A673 (cell line): ENCODE measurements around the gene MRPL37. TPM values are rescaled to one million over a fixed set of nuclear protein-coding genes. Genes with fewer than 3 reads are reported as not detected.

ENCODE experiments used
- BruUV-seq: library from RNA; stranded (reverse); fragments of 400-500 nt; replicated peaks from 2 replicates; lab custom pipeline; 2021; lab: Mats Ljungman, UMichigan
- CTCF ChIA-PET: fragments of 300-600 bp; sonication (Branson Sonifier 250); formaldehyde crosslinking; loops from one replicate; lab custom pipeline; 2022; ENCODE audit warnings: antibody characterized with exemption; lab: Charles Lee
- POLR2A ChIA-PET: fragments of 300-600 bp; sonication (Branson Sonifier 250); formaldehyde crosslinking; loops from one replicate; lab custom pipeline; 2022; ENCODE audit warnings: antibody characterized with exemption; ENCODE audit not compliant: low non-redundant PET; lab: Charles Lee
- DNase-seq: peaks from one replicate; pipeline ENCODE4 v3.0.0-alpha.2; 2015; ENCODE audit warnings: low spot score
- H3K27ac ChIP-seq: fragments of 200-600 bp; sonication (generic); 2 replicates; pipeline ENCODE4 v1.5.1; 2016; ENCODE audit warnings: mixed run types, low read depth, mild to moderate bottlenecking, mixed read lengths, antibody characterized with exemption, low read length; ENCODE audit not compliant: poor library complexity, severe bottlenecking
- H3K27me3 ChIP-seq: fragments of 200-600 bp; sonication (generic); replicated peaks from 2 replicates; pipeline ENCODE4 v1.6.1; 2017; ENCODE audit warnings: mixed run types, low read depth, mild to moderate bottlenecking, mixed read lengths, antibody characterized with exemption, low read length; ENCODE audit not compliant: insufficient read depth, poor library complexity
- H3K36me3 ChIP-seq: fragments of 200-600 bp; sonication (generic); 2 replicates; pipeline ENCODE4 v1.6.1; 2016; ENCODE audit warnings: mixed run types, mild to moderate bottlenecking, mixed read lengths, antibody characterized with exemption, low read length; ENCODE audit not compliant: insufficient read depth, poor library complexity, severe bottlenecking
- H3K4me1 ChIP-seq: fragments of 200-600 bp; sonication (generic); 2 replicates; pipeline ENCODE4 v1.6.1; 2017; ENCODE audit warnings: mixed run types, mild to moderate bottlenecking, mixed read lengths, antibody characterized with exemption, low read length; ENCODE audit not compliant: insufficient read depth, poor library complexity, severe bottlenecking
- H3K4me3 ChIP-seq: fragments of 200-600 bp; sonication (generic); 2 replicates; pipeline ENCODE4 v1.5.1; 2016; ENCODE audit warnings: low read depth, mixed run types, mild to moderate bottlenecking, mixed read lengths, low read length; ENCODE audit not compliant: poor library complexity, severe bottlenecking
- H3K9me3 ChIP-seq: fragments of 200-600 bp; sonication (generic); 2 replicates; pipeline ENCODE4 v1.6.1; 2016; ENCODE audit warnings: mixed run types, low read depth, mild to moderate bottlenecking, mixed read lengths, antibody characterized with exemption, low read length; ENCODE audit not compliant: poor library complexity, severe bottlenecking
- EZH2 ChIP-seq: fragments of 200-600 bp; sonication (generic); IDR thresholded peaks from 2 replicates; pipeline ENCODE4 v1.6.1; 2017; ENCODE audit warnings: borderline replicate concordance, low read depth, mild to moderate bottlenecking, mixed read lengths, antibody characterized with exemption, low read length; ENCODE audit not compliant: poor library complexity, severe bottlenecking
- intact Hi-C: fragments of 100-400 bp; cut with micrococcal nuclease; formaldehyde crosslinking; loops from one replicate; pipeline ENCODE4 v1.10.0; 2022; ENCODE audit not compliant: unreplicated experiment
- total RNA-seq: library from RNA; stranded (reverse); gene quantifications from 2 replicates; pipeline ENCODE4 v1.2.3, GENCODE V29; 2021
- TF ChIP-seq, protein P1 (sequence below): fragments of 300-800, 200-600 bp; sonication (generic); conservative IDR thresholded peaks from 2 replicates; pipeline ENCODE4 v1.5.1; 2017; ENCODE audit warnings: low read depth, mild to moderate bottlenecking, antibody characterized with exemption, low read length, moderate library complexity, mixed read lengths

Gene MRPL37
- total RNA-seq, 1 experiment from 2014 or later = 90.3 TPM

DNA sequence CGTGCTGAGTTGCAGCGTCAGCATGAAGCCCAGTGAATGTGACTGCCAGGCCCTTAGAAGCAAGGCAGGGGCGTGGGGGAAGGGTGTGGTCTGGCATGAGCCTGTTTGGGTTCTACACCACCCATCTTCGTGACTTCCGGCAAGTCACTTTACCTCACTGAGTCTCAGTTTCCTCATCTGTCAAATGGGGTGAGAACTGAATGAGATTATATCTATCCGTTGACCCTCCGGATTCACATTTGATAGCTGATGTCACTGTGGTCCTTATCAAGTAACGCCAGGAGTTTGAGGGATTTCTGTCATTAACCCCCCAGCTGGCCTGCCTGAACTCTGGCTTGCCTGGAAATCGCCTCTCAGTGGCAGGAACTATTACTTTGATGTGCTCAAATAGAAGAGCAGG is 15.6 kb downstream of the MRPL37 start:
- Histone ChIP-seq H3K36me3 (peaks cover 36% of the 10 kb centered on the region), H3K27me3 (no peaks in the 10 kb centered on the region), H3K27ac (no peak overlapping the region), H3K4me1 (no peaks in the 10 kb centered on the region), H3K4me3 (no peak overlapping the region), H3K9me3 (no peaks in the 10 kb centered on the region)
- ChIA-PET CTCF (no interaction called here), POLR2A (no interaction called here)
- BruUV-seq = no TSS peak
- TF ChIP-seq, protein P1, sequence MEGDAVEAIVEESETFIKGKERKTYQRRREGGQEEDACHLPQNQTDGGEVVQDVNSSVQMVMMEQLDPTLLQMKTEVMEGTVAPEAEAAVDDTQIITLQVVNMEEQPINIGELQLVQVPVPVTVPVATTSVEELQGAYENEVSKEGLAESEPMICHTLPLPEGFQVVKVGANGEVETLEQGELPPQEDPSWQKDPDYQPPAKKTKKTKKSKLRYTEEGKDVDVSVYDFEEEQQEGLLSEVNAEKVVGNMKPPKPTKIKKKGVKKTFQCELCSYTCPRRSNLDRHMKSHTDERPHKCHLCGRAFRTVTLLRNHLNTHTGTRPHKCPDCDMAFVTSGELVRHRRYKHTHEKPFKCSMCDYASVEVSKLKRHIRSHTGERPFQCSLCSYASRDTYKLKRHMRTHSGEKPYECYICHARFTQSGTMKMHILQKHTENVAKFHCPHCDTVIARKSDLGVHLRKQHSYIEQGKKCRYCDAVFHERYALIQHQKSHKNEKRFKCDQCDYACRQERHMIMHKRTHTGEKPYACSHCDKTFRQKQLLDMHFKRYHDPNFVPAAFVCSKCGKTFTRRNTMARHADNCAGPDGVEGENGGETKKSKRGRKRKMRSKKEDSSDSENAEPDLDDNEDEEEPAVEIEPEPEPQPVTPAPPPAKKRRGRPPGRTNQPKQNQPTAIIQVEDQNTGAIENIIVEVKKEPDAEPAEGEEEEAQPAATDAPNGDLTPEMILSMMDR = no peak
- TF ChIP-seq EZH2 = no peak
- intact Hi-C loops = no loop called here
- DNase-seq = no peak

DNA sequence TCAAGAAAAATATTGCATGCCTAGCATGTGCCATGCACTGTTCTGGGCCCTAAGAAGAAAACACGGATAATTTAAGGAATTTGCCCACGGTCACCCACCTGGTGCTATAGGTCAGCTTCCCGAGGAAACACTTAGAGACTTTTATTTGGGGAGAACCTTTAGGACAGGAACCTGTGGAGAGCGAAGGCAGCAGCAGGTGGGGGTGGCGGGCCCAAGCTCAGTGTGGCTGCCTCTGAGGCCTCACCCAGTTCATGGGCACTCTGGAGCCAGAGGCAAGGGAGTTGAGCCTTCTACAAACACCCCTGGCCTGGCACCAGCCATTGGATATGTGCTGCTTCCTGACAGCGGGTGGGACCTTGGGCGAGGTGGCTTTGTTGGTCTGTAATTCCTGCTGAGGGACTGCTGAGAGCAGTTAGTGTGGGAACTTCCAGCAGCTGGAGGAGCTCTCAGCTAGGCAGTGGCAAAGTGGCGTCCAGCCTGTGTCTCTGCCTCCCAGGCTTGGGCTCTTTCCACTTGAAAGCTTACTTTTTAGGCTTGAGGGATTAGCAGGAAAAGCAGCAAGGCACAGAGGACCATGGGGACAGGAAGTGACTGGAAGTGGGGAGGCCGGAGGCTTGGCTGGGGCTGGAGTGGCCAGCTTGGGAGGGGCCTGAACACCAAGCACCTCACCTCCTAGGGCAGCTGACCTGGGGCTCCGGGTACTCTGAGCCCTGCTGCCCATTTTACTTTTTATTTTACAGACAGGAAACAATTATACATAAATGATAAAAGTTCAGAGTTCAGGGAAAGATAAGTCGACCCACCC is 19.1 kb downstream of the MRPL37 start:
- POLR2A ChIA-PET = no interaction called here

DNA sequence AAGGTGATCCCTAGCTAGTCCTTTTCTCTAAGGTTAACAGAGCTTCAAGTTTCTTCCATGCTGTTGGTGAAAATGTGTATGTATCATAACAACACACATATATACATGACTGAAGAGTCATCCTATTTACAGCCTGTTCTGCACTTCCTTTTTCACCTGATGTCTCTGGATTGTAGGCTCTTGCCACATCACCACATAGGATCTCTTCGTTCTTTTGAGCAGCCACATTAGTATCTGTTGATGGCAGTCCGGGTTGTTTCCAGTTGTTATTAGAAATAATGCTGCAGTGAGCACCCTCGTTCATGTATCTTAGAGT is 19.7 kb downstream of the MRPL37 start:
- Histone ChIP-seq H3K27ac (no peak overlapping the region), H3K9me3 (no peaks in the 10 kb centered on the region), H3K4me3 (no peak overlapping the region), H3K4me1 (no peaks in the 10 kb centered on the region), H3K27me3 (no peaks in the 10 kb centered on the region), H3K36me3 (peaks cover 11% of the 10 kb centered on the region)
- TF ChIP-seq EZH2 = no peak
- TF ChIP-seq, protein P1 = no peak
- ChIA-PET CTCF (no interaction called here), POLR2A (interaction anchor here (0.6 kb wide), 1 partner anchor 79 kb away, joined by 3 read pairs; no protein-coding TSS in a partner anchor)
- intact Hi-C loops = no loop called here
- no TSS peak for BruUV-seq
- no peak for DNase-seq

More for the DNA sequence above, 19.1 kb downstream of the MRPL37 start:
- CTCF ChIA-PET = no interaction called here
- no TSS peak for BruUV-seq
- Histone ChIP-seq H3K4me3 (no peak overlapping the region), H3K9me3 (no peaks in the 10 kb centered on the region), H3K36me3 (peaks cover 14% of the 10 kb centered on the region), H3K27ac (no peak overlapping the region), H3K4me1 (no peaks in the 10 kb centered on the region), H3K27me3 (no peaks in the 10 kb centered on the region)
- TF ChIP-seq, protein P1 = no peak
- TF ChIP-seq EZH2 = no peak
- intact Hi-C loops = no loop called here
- DNase-seq = no peak
